H1 (cell line): ENCODE results near the gene PKD1. TPM values are rescaled to one million over a fixed set of nuclear protein-coding genes. Genes with fewer than 3 reads are reported as not detected.
"Not testable (repeated sequence)": the region's sequence is repeated elsewhere in the genome, so short reads cannot be mapped to it uniquely, and the experiment has no call there.

ENCODE experiments used
- CTCF ChIA-PET: fragments of 300-600 bp; sonication (Branson Sonifier 250); formaldehyde crosslinking; loops from one replicate; lab custom pipeline; 2021; ENCODE audit not compliant: partially characterized antibody; lab: Charles Lee
- POLR2A ChIA-PET: fragments of 300-600 bp; sonication (Branson Sonifier 250); formaldehyde crosslinking; loops from one replicate; lab custom pipeline; 2021; ENCODE audit warnings: inconsistent platforms; ENCODE audit not compliant: partially characterized antibody; lab: Charles Lee
- DNase-seq, 2 experiments: peaks; one replicate each; pipeline versions ENCODE4 v3.0.0 to v3.0.0-alpha.2; 2010 to 2022; ENCODE audit warnings: low spot score in 2 of 2, low read depth in 1 of 2, mixed read lengths in 1 of 2
- FAIRE-seq: peaks from 2 replicates; lab custom pipeline; 2011; peaks lifted over from hg19 to GRCh38; lab: Jason Lieb, UNC
- H2AFZ ChIP-seq: 2 replicates; pipeline ENCODE4 v1.8.1; 2012; ENCODE audit warnings: low read length, inconsistent platforms
- H2AK5ac ChIP-seq: 2 replicates; pipeline ENCODE4 v1.6.1; 2013; ENCODE audit warnings: low read depth, low read length
- H2BK120ac ChIP-seq: replicated peaks from 2 replicates; pipeline ENCODE3; 2013; ENCODE audit warnings: low read depth, low read length, inconsistent platforms
- H2BK12ac ChIP-seq: 2 replicates; pipeline ENCODE4 v1.6.1; 2013; ENCODE audit warnings: low read depth, low read length
- H2BK15ac ChIP-seq: 2 replicates; pipeline ENCODE4 v1.6.1; 2013; ENCODE audit warnings: low read length
- H2BK20ac ChIP-seq: 2 replicates; pipeline ENCODE4 v1.6.1; 2013; ENCODE audit warnings: low read length
- H2BK5ac ChIP-seq: 2 replicates; pipeline ENCODE4 v1.6.1; 2013; ENCODE audit warnings: low read depth, low read length
- H3K14ac ChIP-seq: 2 replicates; pipeline ENCODE4 v1.6.1; 2013; ENCODE audit warnings: inconsistent platforms; ENCODE audit not compliant: insufficient read length
- H3K18ac ChIP-seq: 2 replicates; pipeline ENCODE4 v1.6.1; 2013; ENCODE audit warnings: low read length; ENCODE audit errors: extremely low read depth
- H3K23ac ChIP-seq: 2 replicates; pipeline ENCODE4 v1.6.1; 2013; ENCODE audit warnings: inconsistent platforms; ENCODE audit not compliant: insufficient read length
- H3K23me2 ChIP-seq: 2 replicates; pipeline ENCODE4 v1.6.1; 2013; ENCODE audit warnings: low read depth, low read length
- H3K27ac ChIP-seq: 2 replicates; pipeline ENCODE4 v1.6.1; 2011; ENCODE audit warnings: low read depth, low read length, inconsistent platforms
- H3K27me3 ChIP-seq, 4 experiments: replicated peaks in 1 of 4; 1 replicate in 1 of 4; 2 replicates in 3 of 4; pipeline versions ENCODE4 v1.6.1 to v1.8.1; 2011 to 2013; ENCODE audit warnings: low read length in 3 of 4, mild to moderate bottlenecking in 3 of 4, inconsistent platforms in 2 of 4, mixed read lengths in 2 of 4, moderate library complexity in 1 of 4; ENCODE audit not compliant: control insufficient read depth in 3 of 4, insufficient read depth in 3 of 4; ENCODE audit errors: extremely low read depth in 1 of 4
- H3K36me3 ChIP-seq, 4 experiments: 2 replicates each; pipeline versions ENCODE4 v1.6.1 to v1.8.1; 2011 to 2013; ENCODE audit warnings: mild to moderate bottlenecking in 4 of 4, low read length in 3 of 4, moderate library complexity in 2 of 4, control low read depth in 1 of 4, inconsistent platforms in 1 of 4; ENCODE audit not compliant: insufficient read depth in 4 of 4, control insufficient read depth in 2 of 4
- H3K4ac ChIP-seq: replicated peaks from 2 replicates; pipeline ENCODE3; 2013; ENCODE audit warnings: low read length, low read depth, mixed read lengths, inconsistent platforms; ENCODE audit not compliant: insufficient read length
- H3K4me1 ChIP-seq, 4 experiments: replicated peaks in 1 of 4; 1 replicate in 1 of 4; 2 replicates in 3 of 4; pipeline versions ENCODE4 v1.6.1 to v1.8.1; 2011 to 2013; ENCODE audit warnings: low read length in 3 of 4, inconsistent platforms in 2 of 4, mixed read lengths in 1 of 4; ENCODE audit not compliant: insufficient read depth in 4 of 4, control insufficient read depth in 3 of 4
- H3K4me2 ChIP-seq, 2 experiments: 2 replicates each; pipeline versions ENCODE4 v1.6.1 to v1.8.1; 2011 to 2013; ENCODE audit warnings: low read depth in 2 of 2, low read length in 2 of 2, control low read depth in 1 of 2, inconsistent platforms in 1 of 2, mild to moderate bottlenecking in 1 of 2; ENCODE audit not compliant: insufficient read depth in 1 of 2
- H3K4me3 ChIP-seq, 4 experiments: fragments of 200-600, 300-600 bp in 1 of 4; sonication (generic), shearing (Covaris generic), sonication (Bioruptor Twin) in 1 of 4; 2 replicates each; pipeline versions ENCODE4 v1.5.1 to v1.8.1; 2011 to 2016; ENCODE audit warnings: low read length in 4 of 4, low read depth in 3 of 4, control low read depth in 2 of 4, inconsistent platforms in 2 of 4, mild to moderate bottlenecking in 2 of 4, mixed read lengths in 1 of 4, moderate library complexity in 1 of 4; ENCODE audit not compliant: insufficient read depth in 2 of 4; ENCODE audit errors: extremely low read depth in 1 of 4
- H3K56ac ChIP-seq: replicated peaks from 2 replicates; pipeline ENCODE3; 2013; ENCODE audit warnings: low read depth, mild to moderate bottlenecking, mixed read lengths, low read length, inconsistent platforms; ENCODE audit not compliant: insufficient read length
- H3K79me1 ChIP-seq: 2 replicates; pipeline ENCODE4 v1.6.1; 2013; ENCODE audit warnings: low read depth, low read length, control low read depth
- H3K79me2 ChIP-seq, 2 experiments: 2 replicates each; pipeline versions ENCODE4 v1.6.1 to v1.8.1; 2012 to 2013; ENCODE audit warnings: low read length in 2 of 2, mild to moderate bottlenecking in 2 of 2, inconsistent platforms in 1 of 2; ENCODE audit not compliant: insufficient read depth in 2 of 2, control insufficient read depth in 1 of 2
- H3K9ac ChIP-seq, 4 experiments: replicated peaks in 1 of 4; 1 replicate in 1 of 4; 2 replicates in 3 of 4; pipeline versions ENCODE4 v1.6.1 to v1.8.1; 2011 to 2013; ENCODE audit warnings: low read depth in 3 of 4, low read length in 3 of 4, control low read depth in 2 of 4, mild to moderate bottlenecking in 2 of 4, moderate library complexity in 2 of 4, inconsistent platforms in 1 of 4; ENCODE audit errors: extremely low read depth in 1 of 4
- H3K9me3 ChIP-seq, 2 experiments: 2 replicates each; pipeline versions ENCODE4 v1.6.1 to v1.8.1; 2012 to 2013; ENCODE audit warnings: mild to moderate bottlenecking in 2 of 2, moderate library complexity in 2 of 2, control low read depth in 1 of 2, inconsistent platforms in 1 of 2, low read depth in 1 of 2, low read length in 1 of 2, mixed read lengths in 1 of 2; ENCODE audit not compliant: insufficient read depth in 2 of 2
- H4K20me1 ChIP-seq, 2 experiments: replicated peaks in 1 of 2; 2 replicates each; pipeline versions ENCODE3 to v1.8.1; 2011 to 2013; ENCODE audit warnings: inconsistent platforms in 2 of 2, low read length in 2 of 2, mild to moderate bottlenecking in 1 of 2; ENCODE audit not compliant: insufficient read depth in 2 of 2, control insufficient read depth in 1 of 2
- H4K5ac ChIP-seq: 2 replicates; pipeline ENCODE4 v1.6.1; 2013; ENCODE audit warnings: low read length, low read depth, mixed read lengths, inconsistent platforms; ENCODE audit not compliant: insufficient read length
- H4K8ac ChIP-seq: 2 replicates; pipeline ENCODE4 v1.8.0; 2013; ENCODE audit warnings: mild to moderate bottlenecking, moderate library complexity, low read length, inconsistent platforms; ENCODE audit not compliant: insufficient read depth; ENCODE audit errors: extremely low read depth
- H4K91ac ChIP-seq: replicated peaks from 2 replicates; pipeline ENCODE3; 2013; ENCODE audit warnings: low read length, mixed read lengths, inconsistent platforms; ENCODE audit not compliant: insufficient read length
- WGBS, 2 experiments: shearing (Covaris generic) in 1 of 2; methylation state at CpG; one replicate each; pipeline versions ENCODE4 v1.1.6 to v1.1.7; 2013 to 2015; ENCODE audit warnings: low lambda C conversion rate in 2 of 2, mixed read lengths in 2 of 2, inconsistent platforms in 1 of 2, low coverage in 1 of 2, missing lambda C conversion rate in 1 of 2; ENCODE audit not compliant: insufficient replicate concordance in 2 of 2, insufficient coverage in 1 of 2, insufficient read length in 1 of 2; ENCODE audit errors: extremely low coverage in 1 of 2, missing lambda C conversion rate in 1 of 2; 5-methylcytosine and 5-hydroxymethylcytosine counted together
- polyA plus RNA-seq, 7 experiments: library from polyadenylated mRNA; depleted of rRNA in 3 of 7; stranded (reverse) in 5 of 7; unstranded in 2 of 7; fragments of >200 nt in 5 of 7; fragments of 200-250 nt in 2 of 7; gene quantifications; 1 replicate in 5 of 7; 2 replicates in 1 of 7; 4 replicates in 1 of 7; pipeline versions ENCODE4 v1.2.1 to v1.2.3, GENCODE V29; 2011 to 2013; ENCODE audit warnings: missing spikeins in 2 of 7, mixed read lengths in 2 of 7
- total RNA-seq: library from RNA; stranded (reverse); fragmentation: NEBNext Ultra II Directional; extraction: Animal tissue kit (Norgen Biotek cat#: 25700); gene quantifications from 2 replicates; pipeline ENCODE4 v1.2.1, GENCODE V29; 2021

PKD1 gene
- total and polyA plus RNA-seq, 2 of the 8 experiments (the other 6 are each of a cell fraction or from before 2014, with no cell fraction given): 40.6 to 52.7 TPM

GRCh38 chr16:2111412-2112335 is 24.0 kb downstream of the PKD1 start:
- CTCF ChIA-PET: interaction anchor here (0.6 kb wide), 1 partner anchor 29 kb away, joined by 3 read pairs; no protein-coding TSS in a partner anchor
- not testable (repeated sequence) for FAIRE-seq
- 96% methylated on average over 13 of the region's 65 CpGs; no CpG with 5 or more reads in 1 of the 2 experiments for WGBS, 2 experiments

More at GRCh38 chr16:2111412-2112335, 24.0 kb downstream of the PKD1 start:
- H2BK15ac ChIP-seq, H3K27me3 ChIP-seq, H3K9me3 ChIP-seq, H3K56ac ChIP-seq, H3K27ac ChIP-seq, H3K4ac ChIP-seq, POLR2A ChIA-PET, H4K20me1 ChIP-seq, H3K23ac ChIP-seq, H3K79me1 ChIP-seq, H2BK20ac ChIP-seq, H2AFZ ChIP-seq, H2BK5ac ChIP-seq, DNase-seq, H4K8ac ChIP-seq, H3K4me1 ChIP-seq, H3K4me3 ChIP-seq, H4K91ac ChIP-seq, H3K79me2 ChIP-seq, H3K23me2 ChIP-seq, H2BK12ac ChIP-seq, H4K5ac ChIP-seq, H2AK5ac ChIP-seq, H3K9ac ChIP-seq, H3K14ac ChIP-seq, H2BK120ac ChIP-seq, H3K18ac ChIP-seq, H3K4me2 ChIP-seq: not testable (repeated sequence)
- peaks cover 0 to 40% (median 0%) of the 10 kb centered on the region in 4 experiments; a peak in 2 of 8 replicates for H3K36me3 ChIP-seq
